Skeletal muscle cell (primary cell): ENCODE results near the gene AHDC1.

Experiments used
- DNase-seq: peaks from one replicate; pipeline ENCODE4 v3.0.0-alpha.2; 2010; ENCODE audit warnings: low read depth
- H3K4me3 ChIP-seq: 2 replicates; pipeline ENCODE4 v1.5.1; 2011; ENCODE audit warnings: low read depth, mild to moderate bottlenecking, control low read depth, low read length, moderate library complexity

Gene AHDC1

GRCh38 chr1:27617420-27617819, 13.5 kb upstream of the AHDC1 start:
- no peak for DNase-seq
- no peak overlapping the region for H3K4me3 ChIP-seq

- DNase-seq = no peak
- H3K4me3 ChIP-seq = no peak overlapping the region
Observed at GRCh38 chr1:27616441-27616840, 12.5 kb upstream of the AHDC1 start.

GRCh38 chr1:27615346-27616192, 11.6 kb upstream of the AHDC1 start:
- no peak for DNase-seq
- H3K4me3 ChIP-seq = no peak overlapping the region

- H3K4me3 ChIP-seq = no peak overlapping the region
- no peak for DNase-seq
Observed at GRCh38 chr1:27614625-27615344, 10.8 kb upstream of the AHDC1 start.

GRCh38 chr1:27614043-27614624, 10.2 kb upstream of the AHDC1 start:
- no peak overlapping the region for H3K4me3 ChIP-seq
- no peak for DNase-seq

GRCh38 chr1:27612718-27613117, 8.8 kb upstream of the AHDC1 start:
- DNase-seq = no peak
- no peak overlapping the region for H3K4me3 ChIP-seq

GRCh38 chr1:27611450-27611849, 7.5 kb upstream of the AHDC1 start:
- no peak overlapping the region for H3K4me3 ChIP-seq
- no peak for DNase-seq

- DNase-seq = no peak
- no peak overlapping the region for H3K4me3 ChIP-seq
Observed at GRCh38 chr1:27609618-27610240, 5.8 kb upstream of the AHDC1 start.

GRCh38 chr1:27609210-27609555, 5.2 kb upstream of the AHDC1 start:
- no peak for DNase-seq
- H3K4me3 ChIP-seq = no peak overlapping the region

GRCh38 chr1:27607239-27607804, 3.4 kb upstream of the AHDC1 start:
- no peak for DNase-seq
- no peak overlapping the region for H3K4me3 ChIP-seq

- H3K4me3 ChIP-seq = no peak overlapping the region
- no peak for DNase-seq
Observed at GRCh38 chr1:27606708-27607238, 2.8 kb upstream of the AHDC1 start.

- H3K4me3 ChIP-seq = no peak overlapping the region
- no peak for DNase-seq
Observed at GRCh38 chr1:27605796-27606707, 2.1 kb upstream of the AHDC1 start.

- no peak for DNase-seq
- H3K4me3 ChIP-seq = no peak overlapping the region
Observed at GRCh38 chr1:27605300-27605766, 1.4 kb upstream of the AHDC1 start.

- DNase-seq = no peak
- peak overlapping the region; percentile 85 for H3K4me3 ChIP-seq
Observed at GRCh38 chr1:27604579-27605299, 795 bp upstream of the AHDC1 start.

GRCh38 chr1:27603309-27603680, 649 bp downstream of the AHDC1 start:
- peak overlapping the region; percentile 85 for H3K4me3 ChIP-seq
- no peak for DNase-seq

GRCh38 chr1:27602462-27603308, 1.3 kb downstream of the AHDC1 start:
- no peak for DNase-seq
- H3K4me3 ChIP-seq = peak overlapping the region; percentile 85
